ENCODE results near the gene COL27A1.
"Not testable (repeated sequence)": the region's sequence is repeated elsewhere in the genome, so short reads cannot be mapped to it uniquely, and the experiment has no call there.

Gene COL27A1

DNA sequence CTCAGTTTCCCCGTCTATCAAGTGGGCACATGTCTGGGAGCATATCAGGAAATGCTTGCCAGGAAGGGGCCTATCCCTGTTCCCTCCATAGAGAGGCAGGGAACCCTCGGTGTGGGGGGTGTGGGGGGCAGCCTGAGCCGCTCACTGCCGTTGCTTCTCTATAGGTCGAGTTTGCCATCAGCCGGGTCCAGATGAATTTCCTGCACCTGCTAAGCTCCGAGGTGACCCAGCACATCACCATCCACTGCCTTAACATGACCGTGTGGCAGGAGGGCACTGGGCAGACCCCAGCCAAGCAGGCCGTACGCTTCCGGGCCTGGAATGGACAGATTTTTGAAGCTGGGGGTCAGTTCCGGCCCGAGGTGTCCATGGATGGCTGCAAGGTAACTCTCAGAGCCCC lies 153.8 kb downstream of the COL27A1 start:
- no peak for DNase-seq (ENCODE audit: low spot score)

GRCh38 chr9:114310471-114311450 lies 155.4 kb downstream of the COL27A1 start:
- no peak for DNase-seq (ENCODE audit: low spot score)

DNA sequence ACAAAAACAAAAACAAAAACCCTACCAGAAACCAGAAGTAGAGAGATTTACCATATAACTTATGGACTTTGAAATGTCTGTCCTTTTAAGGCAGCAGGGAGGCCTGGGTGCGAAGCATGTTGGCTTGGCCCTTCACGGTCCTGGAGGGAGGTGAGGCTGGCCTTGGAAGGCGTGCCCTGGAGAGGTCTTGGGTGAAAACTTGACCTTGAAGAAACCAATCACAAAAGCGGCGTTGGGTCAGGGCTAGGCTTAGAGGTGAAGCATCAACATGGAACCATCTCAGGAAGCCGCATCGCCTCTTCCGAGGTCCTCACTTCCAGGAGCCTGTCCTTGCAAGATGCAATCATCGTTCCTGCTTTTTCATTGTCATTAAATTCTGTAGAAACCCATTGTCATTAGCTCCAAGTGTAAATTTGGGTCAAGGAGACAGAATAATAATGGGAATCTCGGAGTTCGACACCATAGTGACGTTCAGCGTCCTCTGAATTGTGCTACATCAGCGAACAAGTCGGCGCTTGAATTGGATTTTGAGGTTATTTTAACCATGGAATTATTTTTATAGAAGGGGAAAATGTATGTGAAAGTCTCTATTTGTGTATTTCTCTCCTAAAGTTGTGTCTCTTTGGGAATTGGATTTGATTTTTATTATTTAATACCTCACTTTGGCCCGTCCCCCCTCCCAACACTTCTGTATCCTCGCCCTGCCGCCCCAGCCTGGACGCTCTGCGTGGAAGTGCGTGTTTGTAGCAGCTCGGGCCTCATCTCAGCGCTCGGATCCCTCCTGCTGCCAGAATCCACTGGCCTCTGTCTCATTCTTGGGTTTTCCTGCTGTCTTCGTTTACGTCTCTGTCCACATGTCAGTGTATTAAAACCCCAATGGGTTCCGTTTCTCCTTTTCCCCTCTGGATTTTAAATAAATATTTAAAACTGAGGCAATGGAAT lies 156.5 kb downstream of the COL27A1 start:
- DNase-seq (ENCODE audit: low spot score) = no peak

GRCh38 chr9:114312513-114312875 lies 157.2 kb downstream of the COL27A1 start:
- no peak for DNase-seq (ENCODE audit: low spot score)

- DNase-seq (ENCODE audit: low spot score) = no peak
Measured at GRCh38 chr9:114313186-114313585, 157.8 kb downstream of the COL27A1 start.

DNA sequence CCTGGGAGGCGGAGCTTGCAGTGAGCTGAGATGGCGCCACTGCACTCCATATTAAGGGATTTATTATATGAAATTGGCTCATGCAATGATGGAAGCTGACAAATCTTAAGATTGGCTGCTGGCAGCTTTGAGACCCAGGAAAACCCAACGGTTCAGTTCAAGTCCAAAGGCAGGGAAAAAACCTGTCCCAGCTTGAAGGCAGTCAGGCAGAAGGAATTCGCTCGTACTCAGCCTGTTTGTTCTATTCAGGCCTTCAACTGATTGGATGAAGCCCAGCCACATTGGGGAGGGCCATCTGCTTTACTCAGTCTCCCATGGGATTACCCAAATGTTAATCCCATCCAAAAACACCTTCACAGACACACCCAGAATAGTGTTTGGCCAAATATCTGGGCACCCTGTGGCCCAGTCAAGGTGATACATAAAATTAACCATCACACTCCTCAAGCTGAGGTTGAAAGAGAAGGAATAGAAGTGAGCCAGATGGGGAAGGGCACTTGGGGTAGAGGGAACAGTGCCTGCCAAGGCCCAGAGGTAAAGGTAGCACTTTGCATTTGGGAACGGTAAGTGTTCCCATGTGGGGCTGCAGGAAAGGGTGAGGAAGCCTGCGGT lies 159.0 kb downstream of the COL27A1 start:
- no peak for DNase-seq (ENCODE audit: low spot score)

DNA sequence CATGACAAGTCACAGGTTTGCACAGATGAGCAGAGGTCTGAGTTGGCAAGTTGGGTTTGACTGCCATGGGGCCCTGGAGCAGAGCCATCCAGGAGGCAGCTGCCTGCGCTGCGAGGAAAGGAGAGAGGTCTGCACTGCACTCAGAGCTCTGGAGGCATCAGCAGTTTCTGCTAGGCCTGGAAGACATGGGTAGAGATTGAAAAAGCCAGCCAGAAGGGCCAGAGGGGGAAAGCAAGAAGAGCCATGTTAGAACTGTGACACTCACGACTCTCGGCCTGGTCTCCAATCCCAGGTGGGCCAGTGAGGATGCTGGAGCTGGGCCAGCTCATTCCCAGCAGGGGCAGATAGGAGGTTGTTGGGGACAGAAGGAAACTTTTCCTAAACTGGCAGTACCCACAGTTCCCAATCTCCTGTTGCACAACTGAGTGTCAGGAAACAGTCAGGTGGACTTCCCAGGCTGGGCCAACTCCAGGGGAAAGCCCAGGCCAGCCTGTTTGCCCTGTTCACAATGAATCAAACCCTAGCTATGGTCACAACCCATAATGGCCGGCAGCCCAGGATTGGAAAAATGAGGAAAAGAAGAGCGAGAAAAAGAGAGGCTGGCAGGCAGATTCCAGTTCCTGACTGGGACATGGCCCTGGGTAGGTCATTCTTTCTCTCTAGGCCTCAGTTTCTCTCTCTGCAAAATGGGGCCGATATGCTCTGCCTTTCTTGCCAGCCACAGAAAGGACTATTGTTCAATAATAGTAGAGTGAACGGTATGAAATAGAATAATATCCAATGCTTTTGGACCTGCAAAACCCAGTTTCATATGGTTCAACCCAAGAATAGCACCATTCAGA lies 159.8 kb downstream of the COL27A1 start:
- no peak for DNase-seq (ENCODE audit: low spot score)

DNA sequence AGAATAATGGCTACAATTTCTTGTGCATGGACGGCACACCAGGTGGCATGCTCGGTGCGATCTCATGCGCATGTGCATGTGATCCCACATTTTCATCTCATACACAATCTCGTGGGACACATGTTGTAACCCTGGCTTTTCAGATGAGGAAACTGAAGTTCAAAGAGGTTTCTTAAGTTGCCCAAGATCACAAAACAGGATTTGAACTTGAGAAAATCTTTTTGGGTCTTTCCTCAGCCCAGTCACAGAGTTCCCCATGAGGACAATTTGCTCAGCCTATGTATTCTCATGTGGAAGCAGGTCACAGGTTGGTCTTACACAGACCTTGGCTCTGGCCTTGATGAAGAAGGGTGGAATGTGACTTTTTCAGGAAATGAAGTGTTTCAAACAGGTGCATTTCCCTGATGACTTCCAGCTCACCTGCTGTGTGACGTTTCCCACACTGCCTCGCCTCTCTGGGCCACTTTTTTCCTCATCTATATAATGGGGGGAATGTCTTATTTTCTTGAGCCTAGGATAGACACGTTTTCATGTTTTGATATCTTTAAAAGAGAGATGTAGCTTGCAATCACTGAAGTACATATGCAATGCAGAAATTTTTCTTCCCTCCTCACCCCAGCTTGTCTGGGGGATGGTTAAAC lies 160.5 kb downstream of the COL27A1 start:
- DNase-seq (ENCODE audit: low spot score) = no peak

- DNase-seq (ENCODE audit: low spot score) = no peak
Measured at GRCh38 chr9:114316605-114317230, 161.4 kb downstream of the COL27A1 start.

DNA sequence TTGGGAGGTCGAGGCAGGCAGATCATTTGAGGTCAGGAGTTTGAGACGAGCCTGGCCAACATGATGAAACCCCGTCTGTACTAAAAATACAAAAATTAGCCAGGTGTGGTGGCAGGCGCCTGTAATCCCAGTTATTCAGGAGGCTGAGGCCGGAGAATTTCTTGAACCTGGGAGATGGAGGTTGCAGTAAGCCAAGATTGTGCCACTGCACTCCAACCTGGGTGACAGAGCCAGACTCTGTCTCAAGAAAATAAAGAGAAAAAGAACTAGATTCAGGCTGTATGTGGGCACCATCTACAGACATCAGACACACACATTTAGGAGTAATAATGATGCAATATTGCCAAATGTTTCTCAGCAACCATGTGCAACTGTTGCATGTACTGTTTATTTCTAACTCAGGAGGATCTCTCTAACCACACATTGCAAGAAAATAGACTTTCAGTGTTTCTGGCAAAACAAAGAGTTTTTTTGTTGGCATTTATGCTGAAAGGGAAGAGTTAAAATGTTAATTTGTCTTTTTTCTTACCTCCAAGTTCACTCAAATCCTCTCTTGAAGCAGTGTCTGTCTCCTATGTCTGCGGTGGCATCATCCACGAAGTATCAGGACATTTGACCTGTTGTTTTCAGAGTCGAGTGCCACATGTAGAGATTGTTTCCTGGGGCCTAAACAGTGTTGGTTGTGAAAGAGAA lies 162.5 kb downstream of the COL27A1 start:
- no peak for DNase-seq (ENCODE audit: low spot score)

DNA sequence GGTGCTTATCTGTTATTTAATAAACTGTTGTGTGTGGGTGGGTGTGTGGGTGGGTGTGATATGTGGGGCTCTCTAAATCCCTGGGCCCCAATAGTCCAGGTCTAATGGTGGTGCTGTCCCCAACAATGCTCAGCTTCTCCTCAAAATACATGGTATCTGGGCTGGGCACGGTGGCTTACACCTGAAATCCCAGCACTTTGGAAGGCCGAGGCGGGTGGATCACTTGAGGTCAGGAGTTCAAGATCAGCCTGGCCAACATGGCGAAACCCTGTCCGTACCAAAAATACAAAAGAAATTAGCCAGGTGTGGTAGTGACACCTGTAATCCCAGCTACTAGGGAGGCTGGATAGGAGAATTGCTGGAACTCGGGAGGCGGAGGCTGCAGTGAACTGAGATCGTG lies 163.1 kb downstream of the COL27A1 start:
- DNase-seq (ENCODE audit: low spot score) = no peak

GRCh38 chr9:114319147-114319546 lies 163.8 kb downstream of the COL27A1 start:
- no peak for DNase-seq (ENCODE audit: low spot score)

- not testable (repeated sequence) for DNase-seq (ENCODE audit: low spot score)
Measured at GRCh38 chr9:114320710-114321109, 165.4 kb downstream of the COL27A1 start.

GRCh38 chr9:114321759-114322158 lies 166.4 kb downstream of the COL27A1 start:
- DNase-seq (ENCODE audit: low spot score) = no peak

- not testable (repeated sequence) for DNase-seq (ENCODE audit: low spot score)
Measured at GRCh38 chr9:114322160-114322818, 167.0 kb downstream of the COL27A1 start.

- DNase-seq (ENCODE audit: low spot score) = not testable (repeated sequence)
Measured at GRCh38 chr9:114322831-114323531, 167.6 kb downstream of the COL27A1 start, which contains the start of gene ORM1. ORM1 (plus strand) TSS chr9:114323098; CDS start chr9:114323134, 36 bp downstream.

DNA sequence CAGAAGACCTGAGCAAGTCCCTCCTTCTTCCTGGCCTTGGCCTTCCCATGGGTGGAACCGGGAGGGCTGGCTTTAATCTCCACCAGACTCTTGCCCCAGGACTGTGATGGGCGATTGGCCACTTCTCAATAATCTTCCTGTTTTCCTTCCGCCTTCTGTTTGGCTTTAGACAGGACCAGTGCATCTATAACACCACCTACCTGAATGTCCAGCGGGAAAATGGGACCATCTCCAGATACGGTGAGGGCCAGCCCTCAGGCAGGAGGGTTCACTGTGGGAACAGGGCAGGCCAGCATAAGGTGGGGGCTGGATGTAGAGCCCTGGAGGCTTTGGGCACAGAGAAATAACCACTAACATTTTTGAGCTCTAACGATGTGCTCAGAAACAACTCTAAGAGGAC lies 168.5 kb downstream of the COL27A1 start:
- DNase-seq (ENCODE audit: low spot score) = not testable (repeated sequence)

DNA sequence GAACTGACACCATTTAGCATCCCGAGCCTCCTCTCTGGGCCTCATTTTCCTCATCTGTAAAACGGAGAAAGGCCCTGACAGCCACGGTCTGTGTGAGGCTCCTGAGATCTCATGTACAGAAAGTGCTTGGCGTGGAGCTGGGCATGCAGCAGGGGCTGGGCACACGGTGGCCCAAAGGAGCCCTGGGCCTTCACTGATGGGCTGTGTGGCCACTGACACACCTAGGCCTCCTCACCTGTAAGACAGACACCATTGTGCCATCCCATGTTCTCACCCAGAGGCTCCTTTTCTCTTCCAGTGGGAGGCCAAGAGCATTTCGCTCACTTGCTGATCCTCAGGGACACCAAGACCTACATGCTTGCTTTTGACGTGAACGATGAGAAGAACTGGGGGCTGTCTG lies 169.2 kb downstream of the COL27A1 start:
- no peak for DNase-seq (ENCODE audit: low spot score)

All from CD4-positive, alpha-beta T cell treated with Interleukin-2 at 100 ng/mL for 4 hours (primary cell).